DMS114 treated with DMSO at 0.1 percent for 48 hours (cell line): ENCODE measurements around the gene REC8.

ENCODE experiments used
- DNase-seq: peaks from one replicate; lab custom pipeline; 2025; ENCODE audit not compliant: unreplicated experiment; lab: John Stamatoyannopoulos, UW

REC8 gene

GRCh38 chr14:24171422-24172260 is at the start of gene REC8:
Gene REC8 (plus strand): TSS chr14:24172080. CDS start chr14:24172553, 473 bp downstream.
- DNase-seq, result no peak

GRCh38 chr14:24122416-24122815 is 49.5 kb upstream of the REC8 start:
- DNase-seq, result no peak

- no peak for DNase-seq
Measured at GRCh38 chr14:24122898-24123297, 49.0 kb upstream of the REC8 start.

- no peak for DNase-seq
Measured at GRCh38 chr14:24123424-24124417, 48.2 kb upstream of the REC8 start.

GRCh38 chr14:24126939-24127338 is 44.9 kb upstream of the REC8 start:
- no peak for DNase-seq

GRCh38 chr14:24127673-24128072 is 44.2 kb upstream of the REC8 start:
- no peak for DNase-seq

- DNase-seq, result no peak
Measured at GRCh38 chr14:24129410-24129998, 42.4 kb upstream of the REC8 start.

- no peak for DNase-seq
Measured at GRCh38 chr14:24130380-24130716, 41.5 kb upstream of the REC8 start, which contains the start of gene FITM1. Gene FITM1 (plus strand): TSS chr14:24130659. CDS start chr14:24131564, 905 bp downstream.

GRCh38 chr14:24130717-24131548 is 40.9 kb upstream of the REC8 start:
- DNase-seq, result no peak

- no peak for DNase-seq
Measured at GRCh38 chr14:24131549-24131966, 40.3 kb upstream of the REC8 start.

- no peak for DNase-seq
Measured at GRCh38 chr14:24132061-24132685, 39.7 kb upstream of the REC8 start.

- DNase-seq, result no peak
Measured at GRCh38 chr14:24132976-24133375, 38.9 kb upstream of the REC8 start.

- DNase-seq, result no peak
Measured at GRCh38 chr14:24133735-24134134, 38.1 kb upstream of the REC8 start.

- DNase-seq, result no peak
Measured at GRCh38 chr14:24135584-24135833, 36.4 kb upstream of the REC8 start.

- peak; percentile 69 for DNase-seq
Measured at GRCh38 chr14:24135834-24136683, 35.8 kb upstream of the REC8 start, which contains the start of gene PSME1. Gene PSME1 (plus strand): TSS chr14:24136194. CDS start chr14:24136263, 69 bp downstream.

GRCh38 chr14:24136684-24137528 is 35.0 kb upstream of the REC8 start:
- no peak for DNase-seq

- no peak for DNase-seq
Measured at GRCh38 chr14:24137529-24138395, 34.1 kb upstream of the REC8 start.
